GM12878 (cell line): ENCODE data around the gene CETN1.

Experiments
- BCL3 ChIP-seq: IDR thresholded peaks from 2 replicates; pipeline ENCODE4 v1.6.1; 2011; ENCODE audit warnings: borderline replicate concordance, low read depth, mild to moderate bottlenecking, moderate library complexity, low read length; ENCODE audit not compliant: insufficient read depth, poor library complexity, severe bottlenecking
- CEBPB ChIP-seq, 2 experiments: fragments of 150-350 bp in 1 of 2; IDR thresholded peaks; 2 replicates each; pipeline ENCODE4 v1.6.1; 2012 to 2014; ENCODE audit warnings: low read depth in 2 of 2, low read length in 2 of 2, borderline replicate concordance in 1 of 2, inconsistent platforms in 1 of 2
- CREB1 ChIP-seq: IDR thresholded peaks from 2 replicates; pipeline ENCODE4 v1.6.1; 2012; ENCODE audit warnings: low read depth, mild to moderate bottlenecking, inconsistent platforms
- CTCF ChIP-seq, 3 experiments: IDR thresholded peaks in 2 of 3; conservative IDR thresholded peaks in 1 of 3; 2 replicates each; pipeline ENCODE4 v1.5.1; 2011; ENCODE audit warnings: low read depth in 3 of 3, low read length in 3 of 3, mild to moderate bottlenecking in 3 of 3, control low read depth in 2 of 3, moderate library complexity in 2 of 3, inconsistent platforms in 1 of 3, mixed read lengths in 1 of 3; ENCODE audit not compliant: control insufficient read depth in 2 of 3, insufficient read depth in 1 of 3; ENCODE audit errors: extremely low read depth in 1 of 3
- RCOR1 ChIP-seq: conservative IDR thresholded peaks from 2 replicates; pipeline ENCODE4 v1.6.1; 2012; ENCODE audit warnings: low read depth, low read length, improper control_type of control experiment
- ZSCAN29 ChIP-seq: fragments of 450-650 bp; IDR thresholded peaks from 2 replicates; pipeline ENCODE4 v1.6.1; 2017; ENCODE audit warnings: mild to moderate bottlenecking, moderate library complexity
- ZZZ3 ChIP-seq: IDR thresholded peaks from 2 replicates; pipeline ENCODE4 v1.6.1; 2011; ENCODE audit warnings: low read depth; ENCODE audit not compliant: control insufficient read depth, insufficient read length
- TF ChIP-seq, protein P1 (sequence below): fragments of 450-650 bp; IDR thresholded peaks from 2 replicates; pipeline ENCODE4 v1.6.1; 2016; ENCODE audit warnings: mild to moderate bottlenecking

DNA sequence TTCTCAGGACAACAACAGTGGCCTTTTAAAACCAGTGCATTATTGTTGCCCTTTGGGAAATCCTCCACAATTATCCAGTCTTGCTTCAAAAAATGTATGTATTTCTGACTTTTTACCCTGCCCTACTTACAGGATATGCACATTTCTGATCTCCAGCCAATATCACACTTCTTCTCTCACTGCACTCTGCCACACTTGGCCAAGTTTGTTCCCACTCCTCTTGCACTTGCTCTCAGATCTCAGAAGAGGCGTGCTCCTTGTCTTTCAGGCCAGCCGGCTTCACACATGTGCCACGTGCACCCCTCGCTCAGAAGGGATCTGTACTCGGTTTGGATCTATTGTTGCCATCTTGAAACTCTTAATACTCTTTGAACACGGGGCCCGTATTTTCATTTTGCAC is 32.0 kb downstream of the CETN1 start:
- TF ChIP-seq RCOR1, result no peak
- TF ChIP-seq, protein P1, sequence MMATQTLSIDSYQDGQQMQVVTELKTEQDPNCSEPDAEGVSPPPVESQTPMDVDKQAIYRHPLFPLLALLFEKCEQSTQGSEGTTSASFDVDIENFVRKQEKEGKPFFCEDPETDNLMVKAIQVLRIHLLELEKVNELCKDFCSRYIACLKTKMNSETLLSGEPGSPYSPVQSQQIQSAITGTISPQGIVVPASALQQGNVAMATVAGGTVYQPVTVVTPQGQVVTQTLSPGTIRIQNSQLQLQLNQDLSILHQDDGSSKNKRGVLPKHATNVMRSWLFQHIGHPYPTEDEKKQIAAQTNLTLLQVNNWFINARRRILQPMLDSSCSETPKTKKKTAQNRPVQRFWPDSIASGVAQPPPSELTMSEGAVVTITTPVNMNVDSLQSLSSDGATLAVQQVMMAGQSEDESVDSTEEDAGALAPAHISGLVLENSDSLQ, result no peak
- TF ChIP-seq ZZZ3, result no peak
- TF ChIP-seq BCL3, result no peak
- TF ChIP-seq CREB1, result no peak
- no peak for TF ChIP-seq CEBPB (IDR thresholded peaks at IDR 0.05; ENCODE audit: borderline replicate concordance in 1 of 2, low read depth in 2 of 2, low read length in 2 of 2)
- no peak for TF ChIP-seq CTCF (IDR thresholded peaks at IDR 0.05 in 2 of 3, conservative IDR thresholded peaks at IDR 0.05 in 1 of 3; ENCODE audit: control insufficient read depth in 2 of 3, extremely low read depth in 1 of 3, insufficient read depth in 1 of 3, low read depth in 3 of 3, low read length in 3 of 3)
- no peak for TF ChIP-seq ZSCAN29
